GM21367 (cell line): ENCODE measurements around the gene KCTD7.
"Not testable (repeated sequence)": the region's sequence is repeated elsewhere in the genome, so short reads cannot be mapped to it uniquely, and the experiment has no call there.

Experiments
- ATAC-seq: cut with Tn5 transposase; IDR thresholded peaks from one replicate; pipeline ENCODE4 v1.9.1; 2021; ENCODE audit not compliant: unreplicated experiment

Gene KCTD7

DNA sequence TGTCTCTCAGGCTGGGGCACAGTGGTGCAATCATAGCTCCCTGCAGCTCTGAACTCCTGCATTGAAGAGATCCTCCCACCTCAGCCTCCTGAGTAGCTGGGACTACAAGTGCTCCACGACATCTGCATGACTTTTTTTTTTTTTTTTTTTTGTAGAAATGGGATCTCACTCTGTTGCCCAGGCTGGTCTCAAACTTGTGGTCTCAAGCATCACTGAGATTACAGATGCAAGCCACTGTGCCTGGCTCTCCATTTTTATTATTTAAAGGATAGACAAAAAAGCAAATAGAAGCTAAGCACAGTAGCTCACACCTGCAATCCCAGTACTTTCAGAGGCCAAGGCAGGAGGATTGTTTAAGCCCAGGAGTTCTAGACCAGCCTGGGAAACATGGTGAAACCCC lies 13.0 kb upstream of the KCTD7 start:
- ATAC-seq: no peak

GRCh38 chr7:66617295-66617694 lies 11.4 kb upstream of the KCTD7 start:
- ATAC-seq: no peak

DNA sequence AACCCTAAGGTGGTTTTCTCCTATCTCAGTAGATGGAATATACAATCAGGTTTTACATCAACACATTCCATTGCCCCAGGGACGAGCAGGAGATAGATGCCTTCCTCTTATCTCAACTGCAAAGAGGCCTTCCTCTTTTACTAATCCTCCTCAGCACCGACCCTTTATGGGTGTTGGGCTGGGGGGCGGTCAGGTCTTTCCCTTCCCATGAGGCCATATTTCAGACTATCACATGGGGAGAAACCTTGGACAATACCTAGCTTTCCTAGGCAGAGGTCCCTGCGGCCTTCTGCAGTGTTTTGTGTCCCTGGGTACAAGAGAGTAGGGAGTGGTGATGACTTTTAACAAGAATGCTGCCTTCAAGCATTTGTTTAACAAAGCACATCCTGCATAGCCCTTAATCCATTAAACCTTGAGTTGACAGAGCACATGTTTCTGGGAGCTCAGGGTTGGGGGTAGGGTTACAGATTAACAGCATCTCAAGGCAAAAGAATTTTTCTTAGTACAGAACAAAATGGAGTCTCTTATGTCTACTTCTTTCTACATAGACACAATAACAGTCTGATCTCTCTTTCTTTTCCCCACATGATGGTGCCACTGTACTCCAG lies 9.2 kb upstream of the KCTD7 start:
- not testable (repeated sequence) for ATAC-seq

GRCh38 chr7:66626331-66626934 lies 2.2 kb upstream of the KCTD7 start:
- ATAC-seq: no peak

GRCh38 chr7:66627151-66627681 lies 1.5 kb upstream of the KCTD7 start:
- no peak for ATAC-seq

GRCh38 chr7:66627881-66628360 lies 760 bp upstream of the KCTD7 start:
- ATAC-seq: no peak

- no peak for ATAC-seq
These were observed 761 bp downstream of the KCTD7 start for GRCh38 chr7:66629222-66630062.

- no peak for ATAC-seq
These were observed 1.9 kb downstream of the KCTD7 start for GRCh38 chr7:66630531-66630930.

DNA sequence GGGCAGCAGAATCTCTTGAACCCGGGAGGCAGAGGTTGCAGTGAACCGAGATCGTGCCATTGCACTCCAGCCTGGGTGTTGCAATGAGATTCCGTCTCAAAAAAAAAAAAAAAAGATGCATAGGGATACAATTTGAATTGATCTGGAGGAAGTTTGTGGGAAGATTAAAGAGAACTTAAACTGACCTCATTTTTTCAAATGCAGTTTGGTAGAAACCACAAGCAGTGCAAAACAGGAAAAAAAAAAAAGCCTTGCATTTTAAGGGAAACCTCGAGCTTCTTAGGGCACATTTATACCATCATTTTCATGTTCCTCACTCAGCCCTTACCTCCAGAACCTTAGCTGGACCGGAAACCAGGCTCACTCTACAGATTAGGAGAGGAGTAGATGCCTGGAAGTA lies 2.8 kb downstream of the KCTD7 start:
- ATAC-seq: no peak

GRCh38 chr7:66634816-66635215 lies 6.1 kb downstream of the KCTD7 start:
- no peak for ATAC-seq

- not testable (repeated sequence) for ATAC-seq
These were observed 6.8 kb downstream of the KCTD7 start for GRCh38 chr7:66635322-66635981.

- ATAC-seq: not testable (repeated sequence)
These were observed 7.4 kb downstream of the KCTD7 start for GRCh38 chr7:66635982-66636546.

DNA sequence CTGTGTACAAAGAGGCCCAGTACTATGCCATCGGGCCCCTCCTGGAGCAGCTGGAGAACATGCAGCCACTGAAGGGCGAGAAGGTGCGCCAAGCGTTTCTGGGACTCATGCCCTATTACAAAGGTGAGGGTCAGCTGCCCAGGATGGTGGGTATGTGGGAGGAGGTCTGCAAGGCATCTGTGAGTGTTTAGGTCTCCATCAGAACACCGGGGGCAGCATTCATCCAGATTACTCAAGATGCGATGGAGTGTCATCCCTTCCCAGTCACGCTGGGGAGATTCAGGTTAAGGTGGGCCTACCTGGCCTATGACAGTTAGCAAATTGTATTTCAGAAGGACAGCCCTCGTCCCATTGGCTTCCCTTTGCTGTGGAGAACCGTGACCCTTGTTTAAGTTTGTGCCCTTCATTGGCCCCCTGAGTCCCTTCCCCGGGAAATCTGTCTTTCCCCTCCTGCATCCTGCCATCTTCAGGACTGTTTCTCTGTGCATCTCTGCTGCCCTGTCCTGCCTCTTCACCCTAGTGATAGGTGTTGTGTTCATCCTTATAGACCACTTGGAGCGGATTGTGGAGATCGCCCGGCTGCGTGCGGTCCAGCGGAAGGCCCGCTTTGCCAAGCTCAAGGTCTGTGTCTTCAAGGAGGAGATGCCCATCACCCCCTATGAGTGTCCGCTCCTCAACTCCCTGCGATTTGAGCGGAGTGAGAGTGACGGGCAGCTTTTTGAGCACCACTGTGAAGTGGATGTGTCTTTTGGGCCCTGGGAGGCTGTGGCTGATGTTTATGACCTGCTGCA lies 9.8 kb downstream of the KCTD7 start:
- ATAC-seq: no peak

DNA sequence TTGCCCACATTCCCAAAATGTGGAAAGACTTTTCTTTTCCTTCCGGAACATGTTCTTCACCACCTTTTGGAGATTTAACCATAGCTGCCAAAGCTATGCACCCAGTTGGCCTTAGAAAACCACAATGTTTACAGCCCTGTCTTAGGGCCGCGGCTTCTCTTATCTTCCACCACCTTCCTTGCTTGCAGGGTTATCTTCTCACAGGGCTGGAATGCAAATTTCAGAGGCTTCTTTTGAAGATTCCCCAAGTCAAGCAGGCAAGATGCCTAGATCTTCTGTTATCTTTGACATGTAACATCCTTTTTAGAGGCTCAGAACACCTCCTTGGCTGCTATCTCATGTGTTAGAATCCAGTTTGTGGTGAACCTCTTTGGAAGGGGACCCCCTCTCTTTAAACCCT lies 11.1 kb downstream of the KCTD7 start:
- ATAC-seq: no peak

- ATAC-seq: no peak
These were observed 12.3 kb downstream of the KCTD7 start for GRCh38 chr7:66640802-66641525.

- no peak for ATAC-seq
These were observed 12.8 kb downstream of the KCTD7 start for GRCh38 chr7:66641526-66641871.

DNA sequence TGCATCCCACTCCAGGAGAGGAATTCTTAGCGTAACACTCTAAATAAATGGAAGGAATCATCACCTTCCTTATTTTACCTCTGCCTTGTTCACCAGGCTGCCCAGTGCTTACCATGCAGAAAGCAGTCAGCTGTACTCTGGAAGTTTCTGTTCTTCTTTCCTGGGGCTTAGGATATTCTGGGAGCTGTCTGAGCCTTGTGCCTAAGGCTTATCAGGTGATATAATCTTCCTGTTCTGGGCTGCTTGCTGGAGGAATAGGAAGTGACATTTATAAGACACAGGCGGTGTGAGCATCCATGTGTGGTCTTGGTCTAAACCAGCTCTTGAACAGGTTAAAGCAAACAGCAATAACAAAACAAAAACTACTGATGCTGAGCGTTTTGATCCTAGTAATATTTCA lies 13.5 kb downstream of the KCTD7 start:
- ATAC-seq: no peak

- ATAC-seq: no peak
These were observed 14.3 kb downstream of the KCTD7 start for GRCh38 chr7:66642932-66643331.

DNA sequence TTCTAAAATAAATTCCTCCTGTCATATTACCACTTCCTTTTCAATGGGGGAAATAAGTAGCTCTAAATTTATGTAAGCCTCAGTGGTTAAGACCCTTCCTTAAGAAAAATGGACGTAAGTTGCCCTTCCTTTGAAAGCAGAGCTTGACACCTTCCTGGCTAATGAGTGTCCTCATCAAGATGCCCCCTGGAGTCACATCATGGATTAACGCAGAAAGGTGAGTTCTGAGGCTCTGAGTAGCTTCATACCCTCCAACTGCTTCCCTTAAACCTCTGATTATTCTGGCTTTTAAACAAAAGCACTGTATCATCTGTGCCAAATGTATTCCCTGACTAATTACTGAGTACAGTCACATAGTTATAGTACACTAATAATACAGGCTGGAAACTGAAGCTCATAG lies 14.7 kb downstream of the KCTD7 start:
- no peak for ATAC-seq

DNA sequence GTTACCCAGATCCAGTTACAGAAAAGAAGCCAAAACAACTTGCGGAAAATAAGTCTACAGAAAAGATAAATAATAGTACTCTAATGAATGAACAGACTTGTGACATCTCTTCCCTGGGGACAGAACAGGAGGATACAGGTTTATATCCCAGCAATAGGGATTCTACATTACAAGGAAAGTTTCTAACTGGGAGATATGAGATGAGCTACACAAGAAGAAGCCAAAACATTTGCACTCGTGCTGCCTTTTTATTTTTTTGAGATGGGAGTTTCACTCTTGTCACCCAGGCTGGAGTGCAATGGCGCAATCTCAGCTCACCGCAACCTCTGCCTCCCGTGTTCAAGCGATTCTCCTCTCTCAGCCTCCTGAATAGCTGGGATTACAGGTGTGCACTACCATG lies 22.3 kb downstream of the KCTD7 start:
- not testable (repeated sequence) for ATAC-seq
